Measurements from ENCODE around the gene RNF44. TPM values are rescaled to one million over a fixed set of nuclear protein-coding genes. Genes with fewer than 3 reads are reported as not detected.

The RNF44 gene
- total RNA-seq, 1 donor from 2014 or later: 153 TPM

DNA sequence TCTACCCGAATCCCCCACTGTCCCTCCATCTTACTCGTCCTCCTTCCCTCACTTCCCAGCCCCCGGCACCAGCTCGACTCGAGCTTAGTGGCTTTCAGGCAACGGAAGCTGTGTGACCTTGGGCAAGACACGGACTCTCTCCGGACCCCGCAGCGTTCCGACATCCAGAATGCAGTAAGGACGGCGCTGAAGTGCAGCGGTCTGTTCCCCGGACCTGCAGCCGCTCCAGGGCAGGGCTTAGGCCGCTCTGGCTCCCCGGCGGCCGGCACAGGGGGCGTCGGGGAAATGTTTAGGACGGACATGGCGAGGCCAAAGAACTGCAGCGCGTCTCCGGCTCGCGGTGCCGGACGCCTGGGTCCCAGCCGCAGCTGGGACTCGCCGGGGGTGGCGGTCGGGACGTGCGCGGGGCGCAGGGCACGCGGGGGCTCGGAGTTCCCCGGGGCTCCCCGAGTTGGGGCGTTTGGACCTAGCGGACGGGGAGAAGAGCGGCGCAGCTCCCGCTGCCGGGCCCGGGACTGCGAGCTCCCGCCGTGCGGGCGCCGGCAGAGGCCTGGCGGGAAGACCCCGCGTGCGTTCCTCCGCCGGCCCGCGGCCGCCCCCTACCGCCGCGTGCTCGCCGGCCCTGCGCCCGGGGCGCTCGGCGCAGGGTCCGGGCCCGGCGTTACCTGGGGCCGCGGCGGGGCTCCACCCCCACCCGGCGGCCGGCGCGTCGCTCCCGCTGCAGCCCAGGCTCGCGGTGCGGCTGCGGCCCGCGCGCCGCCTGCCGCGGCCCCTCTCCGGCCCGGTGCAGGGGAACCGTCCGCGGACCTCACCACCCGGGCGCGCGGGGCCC, 5.6 kb upstream of the RNF44 start:
- peaks cover 17% of the 10 kb centered on the region for H3K4me1 Mint-ChIP-seq (ENCODE audit: low read depth)
- no peaks in the 10 kb centered on the region for H3K9me3 Mint-ChIP-seq (ENCODE audit: low read depth)
- H3K27me3 Mint-ChIP-seq: peaks cover 10% of the 10 kb centered on the region
- H3K4me3 Mint-ChIP-seq (ENCODE audit: low read depth): peak overlapping the region; percentile 73
- H3K27ac Mint-ChIP-seq: peak overlapping the region; percentile 89
- TF ChIP-seq, protein P1, sequence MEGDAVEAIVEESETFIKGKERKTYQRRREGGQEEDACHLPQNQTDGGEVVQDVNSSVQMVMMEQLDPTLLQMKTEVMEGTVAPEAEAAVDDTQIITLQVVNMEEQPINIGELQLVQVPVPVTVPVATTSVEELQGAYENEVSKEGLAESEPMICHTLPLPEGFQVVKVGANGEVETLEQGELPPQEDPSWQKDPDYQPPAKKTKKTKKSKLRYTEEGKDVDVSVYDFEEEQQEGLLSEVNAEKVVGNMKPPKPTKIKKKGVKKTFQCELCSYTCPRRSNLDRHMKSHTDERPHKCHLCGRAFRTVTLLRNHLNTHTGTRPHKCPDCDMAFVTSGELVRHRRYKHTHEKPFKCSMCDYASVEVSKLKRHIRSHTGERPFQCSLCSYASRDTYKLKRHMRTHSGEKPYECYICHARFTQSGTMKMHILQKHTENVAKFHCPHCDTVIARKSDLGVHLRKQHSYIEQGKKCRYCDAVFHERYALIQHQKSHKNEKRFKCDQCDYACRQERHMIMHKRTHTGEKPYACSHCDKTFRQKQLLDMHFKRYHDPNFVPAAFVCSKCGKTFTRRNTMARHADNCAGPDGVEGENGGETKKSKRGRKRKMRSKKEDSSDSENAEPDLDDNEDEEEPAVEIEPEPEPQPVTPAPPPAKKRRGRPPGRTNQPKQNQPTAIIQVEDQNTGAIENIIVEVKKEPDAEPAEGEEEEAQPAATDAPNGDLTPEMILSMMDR (IDR thresholded peaks at IDR 0.05; ENCODE audit: unreplicated experiment): peak; percentile 29
- no peak for DNase-seq (ENCODE audit: low spot score, unreplicated experiment)
- no peaks in the 10 kb centered on the region for H3K36me3 Mint-ChIP-seq (ENCODE audit: insufficient read depth)

DNA sequence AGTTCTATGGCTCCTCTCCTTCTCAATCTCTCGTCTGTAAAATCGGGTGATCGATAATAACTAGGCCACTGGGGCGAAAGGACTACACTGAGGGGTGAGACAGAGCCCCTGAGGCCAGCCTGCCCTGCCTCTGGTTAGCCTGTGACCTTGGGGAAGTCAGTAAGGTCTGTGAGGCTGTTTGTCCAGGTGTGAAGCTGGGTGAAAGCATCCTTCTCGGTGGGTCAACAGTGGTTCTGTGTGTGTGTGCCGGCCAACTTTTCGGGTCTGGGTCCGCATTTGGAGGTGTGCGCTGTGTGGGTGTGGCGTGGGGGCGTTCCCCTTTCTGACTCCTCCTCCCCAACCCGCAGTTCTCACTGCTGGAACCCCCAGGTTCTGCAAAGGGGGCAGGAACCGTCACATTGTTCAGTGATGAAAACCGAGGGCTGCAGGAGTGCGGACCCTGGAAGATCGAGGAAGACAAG, 5.0 kb upstream of the RNF44 start:
- TF ChIP-seq, protein P1 (IDR thresholded peaks at IDR 0.05; ENCODE audit: unreplicated experiment): no peak
- Mint-ChIP-seq H3K27me3 (peaks cover 5% of the 10 kb centered on the region), H3K27ac (peak overlapping the region; percentile 85), H3K9me3 (ENCODE audit: low read depth) (no peaks in the 10 kb centered on the region), H3K4me3 (ENCODE audit: low read depth) (peak overlapping the region; percentile 73), H3K4me1 (ENCODE audit: low read depth) (peaks cover 17% of the 10 kb centered on the region), H3K36me3 (ENCODE audit: insufficient read depth) (no peaks in the 10 kb centered on the region)
- DNase-seq (ENCODE audit: low spot score, unreplicated experiment): no peak

DNA sequence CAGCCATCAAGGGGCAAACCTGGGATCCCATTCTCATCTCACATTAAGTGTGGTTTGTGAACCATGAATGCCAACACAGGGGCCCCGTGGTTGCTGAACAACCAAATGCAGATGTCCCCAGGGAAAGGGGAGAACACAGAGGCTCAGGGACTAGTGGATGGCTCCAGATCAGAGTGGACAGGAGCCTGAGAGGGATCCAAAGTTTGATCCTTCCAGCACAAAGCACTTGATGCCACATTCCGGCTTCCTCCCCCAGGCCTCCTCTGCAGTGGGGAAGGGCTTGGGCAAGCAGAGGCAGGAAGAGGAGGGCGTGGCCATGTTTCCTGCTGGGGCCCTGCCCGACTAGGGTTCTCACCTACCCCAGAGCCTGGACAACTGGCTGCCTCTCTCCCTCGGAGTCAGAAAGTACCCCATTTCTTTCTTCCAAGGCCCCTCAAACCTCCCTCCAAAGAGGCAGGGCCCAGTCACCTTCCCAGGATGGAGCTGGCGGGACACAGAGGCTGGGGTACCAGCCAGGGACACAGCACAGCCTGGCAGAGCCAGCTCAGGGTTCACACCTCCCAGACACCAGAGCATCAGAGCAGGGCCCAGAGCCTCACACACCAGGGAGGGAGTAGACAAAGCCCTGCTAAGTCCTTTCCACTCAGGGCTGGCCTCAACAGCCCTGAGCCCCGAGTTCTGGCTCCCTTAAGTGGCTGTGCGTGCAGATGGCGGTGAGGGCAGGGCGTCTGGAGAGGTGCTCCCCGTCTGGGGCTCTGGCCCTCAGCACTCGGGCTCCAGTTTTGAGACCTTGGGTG, 4.3 kb upstream of the RNF44 start:
- Mint-ChIP-seq H3K9me3 (ENCODE audit: low read depth) (no peaks in the 10 kb centered on the region), H3K4me1 (ENCODE audit: low read depth) (peaks cover 17% of the 10 kb centered on the region), H3K4me3 (ENCODE audit: low read depth) (peak overlapping the region; percentile 73), H3K36me3 (ENCODE audit: insufficient read depth) (no peaks in the 10 kb centered on the region), H3K27ac (peak overlapping the region; percentile 85), H3K27me3 (peaks cover 5% of the 10 kb centered on the region)
- no peak for DNase-seq (ENCODE audit: low spot score, unreplicated experiment)
- TF ChIP-seq, protein P1 (IDR thresholded peaks at IDR 0.05; ENCODE audit: unreplicated experiment): no peak

DNA sequence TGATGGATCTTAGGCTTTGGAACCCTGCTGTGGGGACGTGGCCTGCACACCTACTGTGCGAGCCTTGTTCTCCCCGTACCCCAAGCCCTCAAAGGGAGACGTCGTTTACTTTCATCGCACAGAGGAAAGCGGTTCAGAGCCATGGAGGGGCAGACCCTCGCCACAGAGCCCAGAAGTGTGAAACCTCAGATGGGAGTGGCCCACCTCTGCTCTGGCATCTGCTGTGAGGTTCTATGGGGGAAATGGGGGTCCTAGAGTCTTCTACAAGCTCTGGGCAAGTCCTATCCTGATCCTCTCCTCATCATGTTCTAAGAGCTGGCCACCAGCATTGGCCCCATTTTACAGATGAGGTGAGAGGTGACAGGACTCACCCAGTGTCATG, 3.7 kb upstream of the RNF44 start:
- Mint-ChIP-seq H3K27me3 (peaks cover 5% of the 10 kb centered on the region), H3K36me3 (ENCODE audit: insufficient read depth) (no peaks in the 10 kb centered on the region), H3K4me1 (ENCODE audit: low read depth) (peaks cover 17% of the 10 kb centered on the region), H3K27ac (peak overlapping the region; percentile 29), H3K4me3 (ENCODE audit: low read depth) (peak overlapping the region; percentile 73), H3K9me3 (ENCODE audit: low read depth) (no peaks in the 10 kb centered on the region)
- TF ChIP-seq, protein P1 (IDR thresholded peaks at IDR 0.05; ENCODE audit: unreplicated experiment): no peak
- DNase-seq (ENCODE audit: low spot score, unreplicated experiment): no peak

DNA sequence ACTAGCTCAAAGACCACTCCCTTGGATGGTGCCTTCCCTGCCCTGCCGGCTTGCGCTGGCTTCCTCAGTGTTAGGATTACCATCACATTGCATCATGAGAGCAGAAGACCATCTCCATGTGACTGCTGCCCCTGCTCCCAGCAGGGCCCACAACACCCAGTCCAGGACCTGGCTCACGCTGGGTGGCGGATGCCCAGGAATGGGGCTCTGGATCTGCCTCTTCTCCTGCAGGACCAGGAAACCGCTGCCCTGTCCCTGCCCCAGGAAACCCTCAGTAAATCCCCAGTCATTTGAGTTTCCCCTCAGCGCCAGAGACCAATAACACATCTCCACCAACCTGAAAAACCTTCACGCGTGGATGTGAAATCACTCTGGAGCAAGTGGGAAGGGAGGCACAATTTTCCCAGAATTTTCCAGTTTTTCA, 3.3 kb upstream of the RNF44 start:
- TF ChIP-seq, protein P1 (IDR thresholded peaks at IDR 0.05; ENCODE audit: unreplicated experiment): no peak
- Mint-ChIP-seq H3K9me3 (ENCODE audit: low read depth) (no peaks in the 10 kb centered on the region), H3K27me3 (peaks cover 5% of the 10 kb centered on the region), H3K4me1 (ENCODE audit: low read depth) (peaks cover 20% of the 10 kb centered on the region), H3K27ac (peak overlapping the region; percentile 29), H3K36me3 (ENCODE audit: insufficient read depth) (no peaks in the 10 kb centered on the region), H3K4me3 (ENCODE audit: low read depth) (no peak overlapping the region)
- DNase-seq (ENCODE audit: low spot score, unreplicated experiment): no peak

Data from progenitor cell of endocrine pancreas (in vitro differentiated cells).